OCI-LY7 (cell line): ENCODE results near the gene NHLRC4. TPM values are rescaled to one million over a fixed set of nuclear protein-coding genes. Genes with fewer than 3 reads are reported as not detected.

ENCODE experiments used
- BruUV-seq: library from RNA; stranded (reverse); fragments of 400-500 nt; replicated peaks from 2 replicates; lab custom pipeline; 2021; lab: Mats Ljungman, UMichigan
- CTCF ChIA-PET: fragments of 300-600 bp; sonication (Branson Sonifier 250); formaldehyde crosslinking; loops from one replicate; lab custom pipeline; 2022; ENCODE audit warnings: antibody characterized with exemption; ENCODE audit not compliant: unreplicated experiment; lab: Charles Lee
- POLR2A ChIA-PET: fragments of 300-600 bp; sonication (Branson Sonifier 250); formaldehyde crosslinking; loops from one replicate; lab custom pipeline; 2022; ENCODE audit warnings: antibody characterized with exemption; lab: Charles Lee
- DNase-seq: peaks from one replicate; pipeline ENCODE4 v3.0.0-alpha.2; 2015; ENCODE audit warnings: low spot score
- H2AFZ ChIP-seq: fragments of 200-600 bp; sonication (generic), shearing (Covaris generic); 2 replicates; pipeline ENCODE4 v1.6.1; 2014; ENCODE audit warnings: mild to moderate bottlenecking, antibody characterized with exemption, low read length, moderate library complexity
- H3K27ac ChIP-seq: fragments of 200-600 bp; sonication (generic); 2 replicates; pipeline ENCODE4 v1.5.1; 2014; ENCODE audit warnings: mixed run types, low read depth, mild to moderate bottlenecking, moderate library complexity, low read length, inconsistent platforms; ENCODE audit not compliant: poor library complexity, severe bottlenecking
- H3K36me3 ChIP-seq: fragments of 200-600 bp; sonication (generic); 2 replicates; pipeline ENCODE4 v1.6.1; 2014; ENCODE audit warnings: mild to moderate bottlenecking, antibody characterized with exemption, low read length, moderate library complexity, mixed read lengths; ENCODE audit not compliant: insufficient read depth
- H3K4me1 ChIP-seq: fragments of 200-600 bp; sonication (generic); 2 replicates; pipeline ENCODE4 v1.5.1; 2014; ENCODE audit warnings: mild to moderate bottlenecking, low read length; ENCODE audit not compliant: insufficient read depth, poor library complexity, severe bottlenecking
- H3K4me2 ChIP-seq: fragments of 200-600 bp; sonication (generic); 2 replicates; pipeline ENCODE4 v1.6.1; 2014; ENCODE audit warnings: mild to moderate bottlenecking, low read length
- H3K4me3 ChIP-seq: fragments of 200-600 bp; sonication (generic); 2 replicates; pipeline ENCODE4 v1.5.1; 2014; ENCODE audit warnings: mild to moderate bottlenecking, low read depth, low read length; ENCODE audit not compliant: poor library complexity, severe bottlenecking
- H3K79me2 ChIP-seq: fragments of 200-600 bp; sonication (generic); 2 replicates; pipeline ENCODE4 v1.6.1; 2016; ENCODE audit warnings: low read depth, mild to moderate bottlenecking, low read length, moderate library complexity, mixed read lengths; ENCODE audit not compliant: insufficient read depth
- H3K9me2 ChIP-seq: fragments of 200-600 bp; sonication (generic); 2 replicates; pipeline ENCODE4 v1.6.1; 2016; ENCODE audit warnings: mild to moderate bottlenecking, low read length, mixed read lengths; ENCODE audit not compliant: insufficient read depth
- H3K9me3 ChIP-seq: fragments of 200-600 bp; sonication (generic); 2 replicates; pipeline ENCODE4 v1.6.1; 2014; ENCODE audit warnings: mild to moderate bottlenecking, mixed run types, low read length, mixed read lengths
- H4K20me1 ChIP-seq: fragments of 200-600 bp; sonication (generic); 2 replicates; pipeline ENCODE4 v1.6.1; 2014; ENCODE audit warnings: mild to moderate bottlenecking, antibody characterized with exemption, low read length, moderate library complexity, mixed read lengths; ENCODE audit not compliant: insufficient read depth
- CTCF ChIP-seq: fragments of 200-600 bp; sonication (generic); conservative IDR thresholded peaks from 2 replicates; pipeline ENCODE4 v1.5.1; 2014; ENCODE audit warnings: mild to moderate bottlenecking, antibody characterized with exemption, low read length, moderate library complexity, mixed read lengths
- intact Hi-C: fragments of 100-400 bp; cut with micrococcal nuclease; formaldehyde crosslinking; loops from one replicate; pipeline ENCODE4 v1.10.0; 2022; ENCODE audit not compliant: unreplicated experiment
- total RNA-seq, 2 experiments: library from RNA; depleted of rRNA in 1 of 2; stranded (reverse); fragments of >200 nt in 1 of 2; shearing (Covaris generic) in 1 of 2; gene quantifications; 2 replicates each; pipeline ENCODE4 v1.2.3, GENCODE V29; 2014 to 2022

NHLRC4 gene
- total RNA-seq, 2 experiments from 2014 or later: 2.5 to 3.7 TPM

- Histone ChIP-seq H4K20me1 (no peaks in the 10 kb centered on the region), H3K36me3 (peaks cover 4% of the 10 kb centered on the region; the same call in 1 of the 2 replicates), H3K9me3 (no peaks in the 10 kb centered on the region), H3K27ac (peak overlapping the region; percentile 89), H3K9me2 (no peaks in the 10 kb centered on the region), H2AFZ (peak overlapping the region; percentile 56; the same call in 1 of the 2 replicates), H3K4me1 (peaks cover 25% of the 10 kb centered on the region), H3K4me2 (peak overlapping the region; percentile 80), H3K79me2 (peaks cover 20% of the 10 kb centered on the region; the same call in 1 of the 2 replicates), H3K4me3 (peak overlapping the region; percentile 82)
- TF ChIP-seq CTCF: no peak
- CTCF ChIA-PET: interaction anchor here (0.6 kb wide), 1 partner anchor 92 kb away, joined by 3 read pairs; no protein-coding TSS in a partner anchor
- DNase-seq: peak; percentile 96
- no TSS peak for BruUV-seq
- POLR2A ChIA-PET: no interaction called here
- intact Hi-C loops: loop anchor here (1.0 kb wide), 1 partner anchor 47 kb away; the partner anchor contains the start of gene METTL26
Measured at GRCh38 chr16:588889-589657, 22.3 kb downstream of the NHLRC4 start.

- Histone ChIP-seq H3K36me3 (peaks cover 4% of the 10 kb centered on the region; the same call in 1 of the 2 replicates), H3K79me2 (peaks cover 20% of the 10 kb centered on the region; the same call in 1 of the 2 replicates), H2AFZ (peak within 1 kb of the TSS; percentile 56; the same call in 1 of the 2 replicates), H3K9me3 (no peaks in the 10 kb centered on the region), H3K9me2 (no peaks in the 10 kb centered on the region), H3K4me3 (peak within 1 kb of the TSS; percentile 84), H4K20me1 (no peaks in the 10 kb centered on the region), H3K4me1 (peaks cover 25% of the 10 kb centered on the region), H3K4me2 (peak within 1 kb of the TSS; percentile 83), H3K27ac (peak within 1 kb of the TSS; percentile 89)
- ChIA-PET CTCF (no interaction called here), POLR2A (no interaction called here)
- intact Hi-C loops: loop anchor here (1.0 kb wide), 1 partner anchor 47 kb away; the partner anchor contains the start of gene METTL26
- BruUV-seq: no TSS peak
- peak; percentile 99 for DNase-seq
- no peak for TF ChIP-seq CTCF
Measured at GRCh38 chr16:589658-590187, 22.9 kb downstream of the NHLRC4 start, which contains the start of gene RAB40C. Gene RAB40C (plus strand): TSS chr16:590066. CDS start chr16:590292, 226 bp downstream.
